ENCODE results near the gene PLPP4. TPM values are rescaled to one million over a fixed set of nuclear protein-coding genes. Genes with fewer than 3 reads are reported as not detected.

The PLPP4 gene
- total and polyA plus RNA-seq, 3 donors from 2014 or later = 12.6 to 65.8 (median 21.9) TPM

- intact Hi-C loops (cut with DNase I; ENCODE audit: low total_unique reads) = no loop called here
- Histone ChIP-seq H3K36me3 (ENCODE audit: low read depth, missing control alignments) (no peaks in the 10 kb centered on the region), H3K27ac (no peak overlapping the region), H3K4me3 (no peak overlapping the region), H3K27me3 (no peaks in the 10 kb centered on the region), H3K4me1 (no peaks in the 10 kb centered on the region), H3K9me3 (no peaks in the 10 kb centered on the region)
- DNase-seq = no peak
- no peak for TF ChIP-seq CTCF (IDR thresholded peaks at IDR 0.05)
- TF ChIP-seq POLR2A (IDR thresholded peaks at IDR 0.05) = no peak
- 58 to 84% methylated on average over 4 to 5 of the region's 5 CpGs for WGBS, 2 donors
Observed at GRCh38 chr10:120420421-120420820, 36.6 kb upstream of the PLPP4 start.

DNA sequence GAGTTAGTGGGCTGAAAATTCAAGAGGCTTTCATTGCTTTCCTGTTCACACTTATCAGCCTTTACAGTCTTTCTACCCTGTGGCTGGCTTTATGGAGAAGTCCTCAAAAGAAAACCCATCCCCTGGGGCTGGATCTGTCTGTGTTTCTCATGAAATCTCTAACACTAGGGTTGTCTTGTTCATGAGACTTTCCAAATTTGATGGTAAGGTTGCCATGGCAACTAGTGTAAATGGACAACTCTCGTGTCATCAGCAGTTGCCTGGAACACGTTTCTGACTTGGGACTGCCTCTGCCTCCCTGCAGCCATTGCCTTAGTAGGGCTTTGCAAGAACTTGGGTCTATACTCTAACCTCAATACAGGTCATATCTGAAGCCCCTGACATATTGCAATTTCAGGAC lies 35.8 kb upstream of the PLPP4 start:
- Histone ChIP-seq H3K4me1 (no peaks in the 10 kb centered on the region), H3K4me3 (no peak overlapping the region), H3K27ac (no peak overlapping the region), H3K36me3 (ENCODE audit: low read depth, missing control alignments) (no peaks in the 10 kb centered on the region), H3K9me3 (no peaks in the 10 kb centered on the region), H3K27me3 (no peaks in the 10 kb centered on the region)
- WGBS, 2 donors = 62 to 64% methylated on average over 2 of the region's 2 CpGs
- intact Hi-C loops (cut with DNase I; ENCODE audit: low total_unique reads) = no loop called here
- no peak for DNase-seq
- TF ChIP-seq POLR2A (IDR thresholded peaks at IDR 0.05) = no peak
- TF ChIP-seq CTCF (IDR thresholded peaks at IDR 0.05) = no peak

DNA sequence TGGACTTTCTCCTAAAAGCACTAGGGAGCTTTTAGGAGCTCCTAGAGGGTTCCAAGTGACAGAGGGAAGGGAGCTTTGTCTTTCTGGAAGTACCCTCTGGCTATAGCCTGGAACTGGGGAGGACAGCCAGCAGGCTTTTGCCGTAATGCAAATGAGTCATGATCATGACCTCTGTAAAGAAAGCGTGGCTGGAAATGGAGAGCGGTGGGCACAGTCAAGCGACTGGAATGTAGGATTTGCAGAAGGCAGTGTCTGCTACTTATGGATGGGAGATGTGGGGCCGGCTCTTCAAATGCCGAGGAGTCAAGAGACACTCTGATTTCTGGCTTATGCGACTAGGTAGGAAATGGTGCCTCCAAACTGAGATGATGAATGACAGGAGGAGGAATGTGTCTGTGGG lies 34.6 kb upstream of the PLPP4 start:
- H3K27ac ChIP-seq = no peak overlapping the region
- intact Hi-C loops (cut with DNase I; ENCODE audit: low total_unique reads) = no loop called here
- no peaks in the 10 kb centered on the region for H3K36me3 ChIP-seq (ENCODE audit: low read depth, missing control alignments)
- TF ChIP-seq CTCF (IDR thresholded peaks at IDR 0.05) (no peak), POLR2A (IDR thresholded peaks at IDR 0.05) (no peak)
- no peak overlapping the region for H3K4me3 ChIP-seq
- no peaks in the 10 kb centered on the region for H3K4me1 ChIP-seq
- no peaks in the 10 kb centered on the region for H3K27me3 ChIP-seq
- H3K9me3 ChIP-seq = no peaks in the 10 kb centered on the region
- WGBS, 2 donors = 84 to 95% methylated on average over 7 of the region's 7 CpGs
- no peak for DNase-seq

DNA sequence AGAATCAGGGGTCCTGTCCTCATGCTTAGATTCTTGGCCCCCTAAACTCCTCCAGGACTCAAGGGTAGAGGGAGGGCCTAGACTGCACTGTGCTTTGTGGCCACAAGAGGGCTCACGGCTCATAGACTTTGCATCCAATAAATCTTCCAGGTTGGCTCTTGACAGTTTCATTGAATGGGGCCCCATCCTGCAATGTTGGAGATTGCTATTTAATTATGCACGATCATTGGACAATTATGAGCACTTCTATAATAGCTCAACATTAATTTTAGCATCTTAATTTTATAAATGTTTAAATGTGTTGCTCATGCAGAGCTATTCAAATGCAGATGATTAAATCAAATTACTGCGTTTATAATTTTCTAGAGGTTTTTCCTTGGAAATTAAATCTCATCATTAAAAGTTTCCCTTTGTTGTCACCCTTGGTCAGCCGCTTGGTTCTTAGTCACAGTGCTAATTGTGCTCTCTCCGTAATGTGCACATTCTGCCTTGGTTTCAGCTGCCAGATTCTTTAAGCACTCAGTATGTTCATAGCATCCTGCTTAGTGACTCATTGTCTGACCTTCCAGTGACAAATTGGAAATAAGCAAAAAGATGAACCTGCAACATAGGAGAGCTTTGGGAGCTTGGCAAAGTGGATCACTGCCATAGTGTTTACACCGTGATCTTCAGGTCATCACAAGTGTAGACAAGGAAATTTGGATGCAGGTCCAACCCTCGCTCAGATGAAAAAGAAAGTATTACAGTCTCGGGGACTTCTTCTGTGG lies 33.4 kb upstream of the PLPP4 start:
- TF ChIP-seq POLR2A (IDR thresholded peaks at IDR 0.05) = no peak
- TF ChIP-seq CTCF (IDR thresholded peaks at IDR 0.05) = peak; percentile 61 to 83 (median 68)
- WGBS, 2 donors = 67 to 71% methylated on average over 8 of the region's 8 CpGs
- Histone ChIP-seq H3K27ac (no peak overlapping the region), H3K4me1 (no peaks in the 10 kb centered on the region), H3K36me3 (ENCODE audit: low read depth, missing control alignments) (no peaks in the 10 kb centered on the region), H3K27me3 (no peaks in the 10 kb centered on the region), H3K9me3 (no peaks in the 10 kb centered on the region), H3K4me3 (no peak overlapping the region)
- intact Hi-C loops (cut with DNase I; ENCODE audit: low total_unique reads) = no loop called here
- peak; percentile 75 for DNase-seq

- intact Hi-C loops (cut with DNase I; ENCODE audit: low total_unique reads) = no loop called here
- DNase-seq = no peak
- WGBS, 2 donors = 83 to 89% methylated on average over 4 of the region's 4 CpGs
- Histone ChIP-seq H3K27me3 (no peaks in the 10 kb centered on the region), H3K27ac (no peak overlapping the region), H3K4me1 (no peaks in the 10 kb centered on the region), H3K4me3 (no peak overlapping the region), H3K9me3 (no peaks in the 10 kb centered on the region), H3K36me3 (ENCODE audit: low read depth, missing control alignments) (no peaks in the 10 kb centered on the region)
- TF ChIP-seq POLR2A (IDR thresholded peaks at IDR 0.05) (no peak), CTCF (IDR thresholded peaks at IDR 0.05) (no peak)
Observed at GRCh38 chr10:120424198-120424464, 32.9 kb upstream of the PLPP4 start.
